Adipocyte (in vitro differentiated cells): Measurements from ENCODE around the gene KIF17.
A peak's percentile ranks its signal among the peaks of the same experiment; 100 is the strongest.

Source experiments
- DNase-seq: peaks from one replicate; pipeline ENCODE4 v3.0.0-alpha.2; 2015; ENCODE audit warnings: low read depth
- H3K27me3 ChIP-seq: replicated peaks from 2 replicates; pipeline ENCODE4 v1.7.0; 2013; ENCODE audit warnings: mild to moderate bottlenecking, low read length, moderate library complexity; ENCODE audit not compliant: control insufficient read depth, insufficient read depth
- H3K36me3 ChIP-seq: 2 replicates; pipeline ENCODE4 v1.7.0; 2013; ENCODE audit warnings: low read length, mild to moderate bottlenecking, moderate library complexity; ENCODE audit not compliant: control insufficient read depth, insufficient read depth, severe bottlenecking
- H3K4me1 ChIP-seq: 2 replicates; pipeline ENCODE4 v1.7.0; 2013; ENCODE audit warnings: mild to moderate bottlenecking, low read length, moderate library complexity; ENCODE audit not compliant: control insufficient read depth, insufficient read depth
- H3K4me3 ChIP-seq: 2 replicates; pipeline ENCODE4 v1.7.0; 2013; ENCODE audit warnings: mild to moderate bottlenecking, low read length, moderate library complexity
- H3K9ac ChIP-seq: 2 replicates; pipeline ENCODE4 v1.7.0; 2013; ENCODE audit warnings: mild to moderate bottlenecking, low read length, moderate library complexity
- H3K9me3 ChIP-seq: 2 replicates; pipeline ENCODE4 v1.7.0; 2013; ENCODE audit warnings: mild to moderate bottlenecking, low read length, moderate library complexity; ENCODE audit not compliant: control insufficient read depth

KIF17 gene

DNA sequence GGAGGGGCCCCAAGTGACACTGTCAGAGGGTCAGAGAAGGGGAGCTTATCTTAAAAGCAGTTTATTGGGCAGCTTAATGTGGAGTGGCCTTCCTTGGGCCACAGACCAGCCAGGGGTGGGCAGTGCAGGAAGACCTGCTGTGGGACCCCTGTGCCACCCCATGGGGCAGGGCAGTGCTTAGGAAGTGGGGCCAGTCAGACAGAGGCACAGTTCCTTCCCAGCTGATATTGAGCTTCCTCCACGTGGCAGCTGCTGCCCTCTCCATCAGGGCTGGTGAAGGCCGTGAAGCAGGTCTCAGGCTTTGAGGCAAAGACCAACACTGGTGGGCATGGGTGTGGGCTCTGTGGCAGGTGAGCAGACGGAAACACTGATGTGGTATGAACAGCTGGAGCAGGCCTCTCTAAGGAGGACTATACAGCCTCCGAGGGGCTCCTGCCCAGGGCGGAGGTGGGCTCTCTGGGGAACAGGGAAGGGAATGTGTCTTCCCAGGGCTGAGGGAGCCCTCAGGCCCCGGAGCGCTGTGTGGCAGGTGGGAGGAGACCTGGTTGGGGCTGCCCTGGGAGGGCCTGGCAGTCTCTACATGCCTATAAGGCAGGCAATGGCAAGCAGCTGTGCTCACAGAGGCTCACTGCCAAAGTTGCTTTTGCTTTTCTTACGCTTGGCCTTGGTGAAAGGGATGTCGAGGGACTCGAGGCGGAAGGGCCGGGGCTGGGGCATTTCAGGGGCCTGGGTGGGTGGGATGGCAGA, 53.7 kb downstream of the KIF17 start:
- Histone ChIP-seq H3K4me1 (peaks cover 20% of the 10 kb centered on the region), H3K27me3 (no peaks in the 10 kb centered on the region), H3K36me3 (no peaks in the 10 kb centered on the region), H3K4me3 (no peak overlapping the region), H3K9me3 (no peaks in the 10 kb centered on the region), H3K9ac (no peak overlapping the region)
- DNase-seq = no peak

DNA sequence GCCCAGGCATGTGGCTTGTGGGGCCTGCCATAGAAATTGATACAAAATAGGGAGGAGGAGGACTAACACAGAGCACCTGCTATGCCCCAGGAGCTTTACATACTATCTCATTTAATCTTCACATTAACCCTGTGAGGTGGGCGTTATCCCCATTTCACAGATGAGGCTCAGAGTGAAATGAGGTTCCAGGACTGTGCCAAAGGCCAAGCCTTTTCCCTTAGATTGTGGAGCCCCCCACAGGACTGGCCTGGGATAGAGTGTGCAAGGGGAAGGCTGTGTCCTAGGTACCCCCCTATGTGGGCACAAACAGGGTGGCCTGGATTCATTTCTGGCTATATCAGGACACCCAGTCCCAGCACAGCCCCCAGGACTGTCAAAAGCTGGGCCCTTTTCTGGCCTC, 54.4 kb downstream of the KIF17 start:
- H3K4me1 ChIP-seq = peaks cover 21% of the 10 kb centered on the region
- H3K36me3 ChIP-seq = peaks cover 2% of the 10 kb centered on the region
- no peaks in the 10 kb centered on the region for H3K9me3 ChIP-seq
- H3K27me3 ChIP-seq = no peaks in the 10 kb centered on the region
- no peak overlapping the region for H3K9ac ChIP-seq
- no peak overlapping the region for H3K4me3 ChIP-seq
- DNase-seq = no peak

DNA sequence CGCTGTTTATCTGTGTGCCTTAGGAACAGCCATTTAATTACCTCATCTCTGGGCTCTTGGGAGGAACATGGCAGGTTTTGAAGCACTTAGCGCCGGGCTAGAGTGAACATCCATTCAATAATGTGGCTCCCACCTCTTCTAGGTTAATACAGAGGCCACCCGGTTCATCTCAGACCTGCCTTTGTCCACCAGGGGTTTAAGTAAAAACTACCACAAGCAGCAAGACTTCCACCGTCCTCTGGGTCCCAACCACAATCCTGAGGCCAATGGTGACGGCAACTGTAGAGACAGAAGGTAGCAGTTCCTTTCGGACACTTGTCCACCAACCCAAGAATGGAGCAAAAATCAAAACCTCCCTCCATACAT, 55.7 kb downstream of the KIF17 start:
- H3K36me3 ChIP-seq = peaks cover 13% of the 10 kb centered on the region
- no peaks in the 10 kb centered on the region for H3K27me3 ChIP-seq
- H3K4me1 ChIP-seq = peaks cover 21% of the 10 kb centered on the region
- no peaks in the 10 kb centered on the region for H3K9me3 ChIP-seq
- peak overlapping the region; percentile 92 for H3K4me3 ChIP-seq
- H3K9ac ChIP-seq = peak overlapping the region; percentile 93
- DNase-seq = no peak

DNA sequence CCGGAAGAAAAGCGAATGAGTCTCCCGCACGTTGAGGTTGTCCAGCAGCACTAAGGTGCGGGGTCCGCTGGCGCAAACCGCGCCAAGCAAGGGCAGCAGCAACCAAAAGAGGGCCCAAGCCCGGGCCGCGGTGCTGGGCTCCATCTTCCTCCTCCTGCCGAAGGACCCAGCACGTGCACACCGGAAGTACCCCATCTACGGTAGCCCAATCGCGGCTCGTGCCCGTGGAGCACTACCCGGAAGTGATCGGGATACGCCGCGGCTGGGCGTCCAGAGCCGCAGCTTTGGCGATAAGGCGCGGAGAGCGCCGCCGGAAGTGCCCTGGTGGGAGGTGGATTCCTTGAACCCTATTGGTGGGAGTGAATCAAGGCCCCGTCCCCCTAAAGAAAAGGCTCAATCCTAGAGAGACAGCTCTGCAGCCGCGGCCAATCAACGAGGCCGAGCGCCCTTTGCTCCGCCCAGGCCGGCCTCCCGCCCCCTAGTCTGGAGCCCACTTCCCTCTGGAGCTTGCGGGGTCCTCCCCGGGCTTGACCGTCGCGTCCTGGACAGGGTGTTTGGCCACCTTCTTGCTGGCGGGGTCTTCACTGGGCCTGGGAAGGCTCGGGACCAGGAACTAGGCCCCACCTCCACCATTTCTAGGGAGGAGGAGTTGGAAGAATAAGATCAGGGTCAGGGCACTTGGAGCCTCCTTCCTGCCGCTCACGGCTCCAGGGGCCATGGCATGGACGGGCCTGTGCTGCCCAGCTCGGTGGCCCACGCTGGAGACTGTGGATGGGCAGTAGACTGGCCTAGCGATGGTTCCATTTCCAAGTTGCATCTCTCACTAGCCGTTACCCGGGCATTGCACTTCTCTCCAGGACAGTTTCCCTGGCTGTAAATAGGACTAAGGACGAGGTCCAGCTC, 56.3 kb downstream of the KIF17 start, which contains the start of gene DDOST:
TSS of gene DDOST (minus strand) at position 163 of the 903 bp plus-strand sequence. CDS start at position 144, 19 bp downstream.
- Histone ChIP-seq H3K4me3 (peak within 1 kb of the TSS; percentile 92), H3K27me3 (no peaks in the 10 kb centered on the region), H3K9ac (peak within 1 kb of the TSS; percentile 93), H3K4me1 (peaks cover 21% of the 10 kb centered on the region), H3K36me3 (peaks cover 18% of the 10 kb centered on the region), H3K9me3 (no peaks in the 10 kb centered on the region)
- peak; percentile 99 for DNase-seq

DNA sequence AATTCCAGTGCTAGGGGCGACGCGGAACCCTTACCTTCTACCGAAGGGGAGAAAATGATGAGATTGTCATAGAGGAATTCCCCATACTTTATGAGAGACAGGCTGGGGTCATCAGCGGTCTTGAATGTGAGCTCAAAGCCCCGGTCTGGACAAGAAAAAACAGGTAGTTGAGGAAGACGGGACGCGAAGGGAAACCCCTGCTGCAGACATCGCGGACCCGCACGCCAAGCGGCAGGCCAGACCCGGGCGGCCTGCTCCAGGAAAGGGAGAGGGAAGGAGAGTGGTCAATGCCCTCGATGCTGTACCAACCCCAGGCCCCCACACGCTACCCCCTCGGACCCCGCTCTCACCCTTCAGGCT, 57.0 kb downstream of the KIF17 start:
- H3K36me3 ChIP-seq = peaks cover 23% of the 10 kb centered on the region
- peak overlapping the region; percentile 92 for H3K4me3 ChIP-seq
- peaks cover 21% of the 10 kb centered on the region for H3K4me1 ChIP-seq
- no peaks in the 10 kb centered on the region for H3K9me3 ChIP-seq
- H3K27me3 ChIP-seq = no peaks in the 10 kb centered on the region
- H3K9ac ChIP-seq = peak overlapping the region; percentile 93
- peak; percentile 53 for DNase-seq

DNA sequence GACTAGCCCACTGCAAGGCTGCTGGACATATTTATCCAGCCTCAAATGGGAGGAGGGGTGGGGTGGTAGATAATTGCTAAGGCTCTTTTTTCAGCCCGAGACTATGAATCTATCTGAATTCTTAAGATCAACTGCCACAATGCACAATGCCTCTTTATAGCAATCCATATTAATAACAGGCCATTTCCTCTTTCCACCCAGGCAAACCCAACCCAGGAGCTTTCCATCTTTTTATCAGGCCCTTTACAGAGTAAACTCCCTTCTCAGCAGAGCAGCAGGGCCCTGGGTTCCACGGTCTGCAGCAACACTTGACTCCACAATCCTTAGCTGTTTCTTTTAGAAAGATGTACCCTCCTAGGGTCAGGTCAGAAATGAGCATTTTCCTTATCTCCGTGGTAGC, 57.4 kb downstream of the KIF17 start:
- no peak for DNase-seq
- Histone ChIP-seq H3K4me1 (peaks cover 21% of the 10 kb centered on the region), H3K36me3 (peaks cover 27% of the 10 kb centered on the region)

DNA sequence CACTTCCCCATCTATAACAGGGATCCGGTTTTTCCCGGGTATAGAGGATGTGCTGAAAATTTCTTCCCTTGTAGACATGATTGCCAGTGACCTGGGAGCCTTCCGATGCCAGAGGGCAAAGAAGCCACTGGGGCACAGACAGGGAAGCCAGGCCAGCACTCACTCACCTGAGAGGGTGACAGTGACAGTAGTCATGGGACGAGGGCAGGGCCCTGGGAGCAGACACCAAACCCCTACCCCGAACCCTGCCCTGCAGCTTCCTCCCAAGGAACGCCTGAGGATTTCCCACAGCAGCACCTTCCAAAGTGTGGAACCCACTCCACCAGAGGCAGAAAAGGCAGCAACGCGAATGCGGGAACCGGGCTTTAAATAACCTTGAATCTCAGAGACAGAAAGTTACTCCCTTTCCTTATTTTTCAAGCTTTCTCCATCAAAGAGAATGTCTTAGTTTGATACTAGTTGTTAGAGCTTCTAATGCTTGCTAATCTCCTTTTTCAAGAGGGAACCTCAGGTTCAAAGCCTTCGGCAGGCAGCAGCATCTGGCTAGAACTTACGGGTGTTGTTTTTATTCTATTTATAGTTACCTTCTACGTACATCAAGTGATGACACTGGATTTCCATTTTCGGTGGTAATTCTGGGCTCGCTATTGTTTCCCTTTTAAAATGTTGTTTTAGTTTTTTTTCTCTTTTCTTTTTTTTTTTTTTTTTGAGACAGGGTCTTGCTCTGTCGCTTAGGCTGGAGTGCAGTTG, 59.5 kb downstream of the KIF17 start:
- Histone ChIP-seq H3K36me3 (peaks cover 45% of the 10 kb centered on the region), H3K4me1 (peaks cover 21% of the 10 kb centered on the region), H3K9ac (no peak overlapping the region), H3K27me3 (no peaks in the 10 kb centered on the region), H3K4me3 (no peak overlapping the region), H3K9me3 (no peaks in the 10 kb centered on the region)
- DNase-seq = no peak

More for the DNA sequence above, 57.4 kb downstream of the KIF17 start:
- Histone ChIP-seq H3K9ac (peak overlapping the region; percentile 93), H3K4me3 (peak overlapping the region; percentile 92), H3K27me3 (no peaks in the 10 kb centered on the region), H3K9me3 (no peaks in the 10 kb centered on the region)

DNA sequence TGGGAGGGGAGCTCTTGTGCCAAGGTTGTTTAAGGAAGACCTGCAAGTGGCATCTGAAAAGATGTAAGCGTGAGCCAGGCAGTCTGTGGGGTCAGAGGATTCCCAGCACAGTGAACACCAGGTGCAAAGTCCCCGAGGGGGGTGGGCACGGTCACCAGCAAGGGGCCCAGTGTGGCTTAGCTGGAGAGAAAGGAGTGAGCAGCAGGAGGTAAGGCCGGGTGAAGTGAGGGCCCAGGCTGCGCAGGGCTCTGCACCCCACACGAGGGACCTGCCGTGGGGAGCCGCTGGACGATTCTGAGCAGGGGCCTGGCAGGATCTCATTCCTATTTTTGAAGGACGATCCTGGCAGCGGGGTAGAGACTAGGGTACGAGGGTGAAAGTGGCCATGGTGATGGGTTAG, 60.8 kb downstream of the KIF17 start:
- Histone ChIP-seq H3K27me3 (no peaks in the 10 kb centered on the region), H3K36me3 (peaks cover 58% of the 10 kb centered on the region), H3K9me3 (no peaks in the 10 kb centered on the region), H3K9ac (no peak overlapping the region), H3K4me3 (no peak overlapping the region), H3K4me1 (peaks cover 18% of the 10 kb centered on the region)
- no peak for DNase-seq

DNA sequence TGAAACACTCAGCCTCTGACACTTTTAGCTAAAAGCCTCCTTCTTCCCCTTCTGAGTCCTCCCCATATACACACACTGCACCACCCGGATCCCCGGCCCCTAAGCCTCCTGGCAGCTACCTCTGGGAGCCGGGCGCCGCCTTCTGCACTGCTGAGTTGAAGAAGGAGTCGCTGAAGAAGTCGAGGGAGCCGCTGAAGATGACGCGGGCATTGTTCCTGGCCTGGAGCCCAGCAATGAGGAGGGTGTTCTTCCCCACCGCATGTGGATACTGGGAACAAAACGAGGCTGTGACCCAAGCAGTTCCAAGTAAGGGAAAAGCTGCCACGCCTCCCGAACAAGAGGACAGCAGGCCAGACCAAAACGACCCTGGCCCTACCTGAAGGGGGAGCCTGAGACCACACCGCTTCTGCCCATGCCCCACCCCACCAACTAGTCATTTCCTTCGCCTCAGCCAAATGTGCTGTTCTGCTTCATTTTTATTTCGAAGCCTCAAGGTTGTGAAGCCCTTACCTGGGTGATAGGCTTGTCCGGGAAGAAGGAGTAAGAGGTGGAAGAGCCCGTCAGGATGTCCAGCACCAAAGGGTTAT, 63.6 kb downstream of the KIF17 start:
- H3K4me3 ChIP-seq = no peak overlapping the region
- H3K9me3 ChIP-seq = no peaks in the 10 kb centered on the region
- peaks cover 84% of the 10 kb centered on the region for H3K36me3 ChIP-seq
- H3K9ac ChIP-seq = no peak overlapping the region
- H3K4me1 ChIP-seq = peaks cover 1% of the 10 kb centered on the region
- H3K27me3 ChIP-seq = no peaks in the 10 kb centered on the region
- DNase-seq = no peak

DNA sequence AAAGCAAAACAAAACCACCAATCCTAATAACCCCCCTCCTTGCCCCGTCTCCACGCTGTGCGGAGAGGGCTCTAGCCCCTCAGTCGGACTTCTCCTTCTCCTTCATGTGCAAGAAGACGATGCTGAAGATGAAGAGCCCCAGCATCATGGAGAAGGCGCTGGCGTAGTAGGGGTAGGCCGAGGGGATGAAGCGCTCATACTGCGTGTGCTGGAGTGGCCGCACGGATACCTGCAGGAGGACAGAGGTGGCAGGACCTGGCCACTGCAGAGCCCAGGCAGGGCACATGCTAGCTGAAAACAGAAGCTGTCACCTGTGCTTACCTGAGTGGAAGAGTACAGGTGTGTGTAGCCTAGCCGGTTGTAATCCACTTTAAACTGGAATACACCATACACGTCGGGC, 65.5 kb downstream of the KIF17 start:
- DNase-seq = no peak
- H3K36me3 ChIP-seq = peaks cover 87% of the 10 kb centered on the region
- H3K9ac ChIP-seq = no peak overlapping the region
- no peaks in the 10 kb centered on the region for H3K4me1 ChIP-seq
- H3K9me3 ChIP-seq = no peaks in the 10 kb centered on the region
- no peak overlapping the region for H3K4me3 ChIP-seq
- H3K27me3 ChIP-seq = no peaks in the 10 kb centered on the region
